HS-5 (cell line): Measurements from ENCODE around the gene ASB8.

Experiments
- DNase-seq: peaks from one replicate; pipeline ENCODE4 v3.0.0-alpha.2; 2012; ENCODE audit warnings: low read depth

The ASB8 gene

GRCh38 chr12:48105867-48106680 lies 51.2 kb downstream of the ASB8 start, which contains the start of gene SENP1:
Gene SENP1 (minus strand): TSS chr12:48106079. CDS start chr12:48101472, 4,607 bp downstream.
- peak; percentile 78 for DNase-seq

- DNase-seq, result peak; percentile 20
Observed at GRCh38 chr12:48105321-48105866, 51.9 kb downstream of the ASB8 start.

GRCh38 chr12:48104531-48104930 lies 52.8 kb downstream of the ASB8 start:
- DNase-seq, result no peak
